ENCODE data around the gene ADRM1. TPM values are rescaled to one million over a fixed set of nuclear protein-coding genes. Genes with fewer than 3 reads are reported as not detected.

The ADRM1 gene
- total RNA-seq, 4 donors from 2014 or later, result 84.7 to 155 (median 146) TPM

- H3K4me3 ChIP-seq, result peak overlapping the region; percentile 96
- H3K27ac ChIP-seq, result no peak overlapping the region
- WGBS, result 70% methylated on average over 15 of the region's 18 CpGs
- TF ChIP-seq POLR2AphosphoS5 (IDR thresholded peaks at IDR 0.05), result no peak
- H3K4me1 ChIP-seq, result peaks cover 55% of the 10 kb centered on the region
- DNase-seq (ENCODE audit: low spot score in 2 of 2), result no peak
- no peaks in the 10 kb centered on the region for H3K27me3 ChIP-seq
- H3K36me3 ChIP-seq, result peaks cover 36% of the 10 kb centered on the region
- no peaks in the 10 kb centered on the region for H3K9me3 ChIP-seq
Measured at GRCh38 chr20:62305149-62305764, 2.5 kb downstream of the ADRM1 start.

- WGBS, result 55% methylated on average over 7 of the region's 33 CpGs
- peaks cover 55% of the 10 kb centered on the region for H3K4me1 ChIP-seq
- peaks cover 42% of the 10 kb centered on the region for H3K36me3 ChIP-seq
- DNase-seq (ENCODE audit: low spot score in 2 of 2), result no peak
- TF ChIP-seq POLR2A (IDR thresholded peaks at IDR 0.05), result no peak
- TF ChIP-seq POLR2AphosphoS5 (IDR thresholded peaks at IDR 0.05), result no peak
- TF ChIP-seq CTCF (IDR thresholded peaks at IDR 0.05), result no peak
- no peak for TF ChIP-seq EP300 (IDR thresholded peaks at IDR 0.05)
- H3K9me3 ChIP-seq, result no peaks in the 10 kb centered on the region
- H3K27ac ChIP-seq, result no peak overlapping the region
- H3K27me3 ChIP-seq, result no peaks in the 10 kb centered on the region
- no peak overlapping the region for H3K4me3 ChIP-seq
Measured at GRCh38 chr20:62305765-62306413, 3.1 kb downstream of the ADRM1 start.

GRCh38 chr20:62306414-62307187 lies 3.8 kb downstream of the ADRM1 start:
- Histone ChIP-seq H3K27ac (no peak overlapping the region), H3K27me3 (no peaks in the 10 kb centered on the region), H3K4me1 (peaks cover 55% of the 10 kb centered on the region), H3K36me3 (peaks cover 48% of the 10 kb centered on the region), H3K9me3 (no peaks in the 10 kb centered on the region), H3K4me3 (no peak overlapping the region)
- WGBS, result 50% methylated on average over 11 of the region's 27 CpGs
- TF ChIP-seq POLR2A (IDR thresholded peaks at IDR 0.05) (no peak), POLR2AphosphoS5 (IDR thresholded peaks at IDR 0.05) (no peak), CTCF (IDR thresholded peaks at IDR 0.05) (no peak), EP300 (IDR thresholded peaks at IDR 0.05) (no peak)
- DNase-seq (ENCODE audit: low spot score in 2 of 2), result no peak

- DNase-seq (ENCODE audit: low spot score in 2 of 2), result no peak
- Histone ChIP-seq H3K27me3 (no peaks in the 10 kb centered on the region), H3K9me3 (no peaks in the 10 kb centered on the region), H3K27ac (no peak overlapping the region), H3K4me3 (no peak overlapping the region), H3K36me3 (peaks cover 57% of the 10 kb centered on the region), H3K4me1 (peaks cover 50% of the 10 kb centered on the region)
- WGBS, result 80% methylated on average over 11 of the region's 42 CpGs
- TF ChIP-seq EP300 (IDR thresholded peaks at IDR 0.05) (no peak), POLR2A (IDR thresholded peaks at IDR 0.05) (no peak), POLR2AphosphoS5 (IDR thresholded peaks at IDR 0.05) (no peak), CTCF (IDR thresholded peaks at IDR 0.05) (no peak)
Measured at GRCh38 chr20:62307226-62308101, 4.7 kb downstream of the ADRM1 start.

GRCh38 chr20:62308102-62308822 lies 5.5 kb downstream of the ADRM1 start:
- no peak overlapping the region for H3K27ac ChIP-seq
- H3K27me3 ChIP-seq, result no peaks in the 10 kb centered on the region
- WGBS, result 73% methylated on average over 26 of the region's 29 CpGs
- DNase-seq (ENCODE audit: low spot score in 2 of 2), result no peak
- no peaks in the 10 kb centered on the region for H3K9me3 ChIP-seq
- TF ChIP-seq EP300 (IDR thresholded peaks at IDR 0.05) (no peak), CTCF (IDR thresholded peaks at IDR 0.05) (no peak), POLR2A (IDR thresholded peaks at IDR 0.05) (no peak), POLR2AphosphoS5 (IDR thresholded peaks at IDR 0.05) (no peak)
- H3K36me3 ChIP-seq, result peaks cover 65% of the 10 kb centered on the region
- H3K4me1 ChIP-seq, result peaks cover 50% of the 10 kb centered on the region
- H3K4me3 ChIP-seq, result no peak overlapping the region
